Aorta (tissue), 5 donors: ENCODE results near the gene TOB1. TPM values are rescaled to one million over a fixed set of nuclear protein-coding genes. Genes with fewer than 3 reads are reported as not detected.

Source experiments
- ATAC-seq: fragments of 200-7000 bp; cut with Tn5 transposase; one replicate; pipeline ENCODE4 v1.9.1; 2022; ENCODE audit warnings: moderate library complexity; ENCODE audit not compliant: low FRiP score
- DNase-seq, 2 donors: peaks; one replicate each; pipeline ENCODE4 v3.0.0-alpha.2; 2020
- H3K27ac ChIP-seq, 2 donors: one replicate each; pipeline ENCODE4 v1.5.1; 2013; ENCODE audit warnings: low read length in 2 of 2, mild to moderate bottlenecking in 2 of 2, moderate library complexity in 2 of 2, control low read depth in 1 of 2, inconsistent platforms in 1 of 2, low read depth in 1 of 2
- H3K27me3 ChIP-seq, 2 donors: one replicate each; pipeline ENCODE4 v1.6.1; 2013; ENCODE audit warnings: control low read depth in 1 of 2, low read length in 1 of 2, mild to moderate bottlenecking in 1 of 2, moderate library complexity in 1 of 2; ENCODE audit not compliant: insufficient read depth in 2 of 2, control insufficient read depth in 1 of 2
- H3K36me3 ChIP-seq, 2 donors: one replicate each; pipeline ENCODE4 v1.6.1; 2013; ENCODE audit warnings: control low read depth in 1 of 2, low read length in 1 of 2, mild to moderate bottlenecking in 1 of 2; ENCODE audit not compliant: insufficient read depth in 2 of 2, control insufficient read depth in 1 of 2
- H3K4me1 ChIP-seq, 2 donors: one replicate each; pipeline ENCODE4 v1.6.1; 2013; ENCODE audit warnings: low read length in 2 of 2, control low read depth in 1 of 2, mild to moderate bottlenecking in 1 of 2, moderate library complexity in 1 of 2; ENCODE audit not compliant: insufficient read depth in 2 of 2, control insufficient read depth in 1 of 2
- H3K4me3 ChIP-seq, 2 donors: one replicate each; pipeline ENCODE4 v1.5.1; 2013; ENCODE audit warnings: low read length in 2 of 2, control low read depth in 1 of 2, mild to moderate bottlenecking in 1 of 2
- H3K9me3 ChIP-seq: one replicate; pipeline ENCODE4 v1.6.1; 2013; ENCODE audit warnings: mild to moderate bottlenecking, low read length; ENCODE audit not compliant: control insufficient read depth
- WGBS, 2 donors: extraction: QIAGEN DNeasy Blood & Tissue Kit; methylation state at CpG; one replicate each; pipeline ENCODE4 v1.1.7; 2013; 5-methylcytosine and 5-hydroxymethylcytosine counted together
- intact Hi-C, 2 donors: fragments of 100-400 bp; cut with DNase I; formaldehyde crosslinking; loops; one replicate each; pipeline versions ENCODE4 v1.14.2 to v1.15.0; 2022
- polyA plus RNA-seq, 2 donors: library from polyadenylated mRNA; stranded (reverse); fragments of 200-250 nt; gene quantifications; one replicate each; pipeline ENCODE4 v1.2.3, GENCODE V29; 2013
- total RNA-seq, 2 donors: library from RNA; stranded (reverse); fragmentation: NEBNext Ultra II Directional; extraction: Animal tissue kit (Norgen Biotek cat#: 25700); gene quantifications; one replicate each; pipeline ENCODE4 v1.2.1, GENCODE V29; 2021
- donor health status: healthy with polysubstance abuse.
- donor health status: Bipolar disorder and iron deficiency.
- donor health status: DM: no; HTN: no; CAD: no.
- donor health status: DM: no; HTN: no; CAD: no.
- donor health status: DM: yes; HTN: yes; CAD: no.

Gene TOB1
- total and polyA plus RNA-seq, 4 donors = 24.0 to 55.2 (median 40.9) TPM

DNA sequence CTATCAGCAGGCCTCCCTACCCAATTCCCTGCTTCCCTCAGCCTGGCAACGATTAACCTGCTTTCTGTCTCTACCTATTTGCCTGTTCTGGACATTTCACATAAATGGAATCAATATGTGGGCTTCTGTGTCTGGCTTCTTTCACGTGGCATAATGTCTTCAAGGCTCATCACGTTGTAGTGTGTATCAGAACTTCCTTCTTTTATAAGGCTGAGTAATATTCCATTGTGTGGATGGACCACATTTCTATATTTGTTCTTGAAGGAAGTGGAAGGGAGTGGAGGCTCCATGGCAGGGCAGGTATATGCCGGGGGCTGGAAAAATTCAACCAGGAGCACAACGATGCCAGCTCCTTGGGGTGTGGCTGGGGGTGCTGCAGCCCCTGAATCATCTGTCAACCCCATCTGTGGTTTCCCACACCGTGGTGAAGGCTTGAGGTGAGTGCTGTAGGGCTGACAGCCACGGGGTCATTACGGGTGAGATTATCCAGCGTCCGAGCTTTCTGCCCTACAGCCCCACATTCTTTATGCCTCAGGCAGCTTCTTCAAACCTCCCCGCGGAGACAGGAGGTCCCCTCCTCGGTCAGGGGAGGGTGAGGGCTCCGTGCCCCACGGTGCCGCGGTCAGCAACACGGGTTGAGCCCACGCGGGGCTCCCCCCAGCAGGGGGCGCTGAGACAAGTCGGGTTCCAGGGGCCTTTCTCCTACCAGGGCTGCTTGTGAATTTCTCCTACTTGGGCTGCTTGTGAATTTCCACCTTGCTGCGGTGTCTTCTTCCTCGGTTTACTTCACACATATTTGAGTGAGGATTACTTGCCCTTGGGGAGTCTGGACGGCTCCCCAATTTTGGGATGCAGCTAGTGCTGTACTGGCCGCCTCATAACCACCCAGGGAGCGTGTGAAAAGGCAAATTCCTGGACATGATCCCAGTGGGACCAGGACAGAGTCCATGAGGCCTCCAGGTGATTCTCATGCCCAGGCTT is 49.1 kb downstream of the TOB1 start:
- no peak overlapping the region for H3K27ac ChIP-seq
- H3K27me3 ChIP-seq = no peaks in the 10 kb centered on the region
- ATAC-seq (peak; percentile 77), DNase-seq (peak; percentile 63 to 89)
- H3K36me3 ChIP-seq = no peaks in the 10 kb centered on the region
- intact Hi-C loops = loop anchor here in 1 of 2 donors (2.0 kb wide), 1 partner anchor 26 kb away; no protein-coding TSS in a partner anchor
- 30 to 32% methylated on average over 26 to 27 of the region's 27 CpGs for WGBS, 2 donors
- H3K4me3 ChIP-seq = no peak overlapping the region
- H3K9me3 ChIP-seq = peaks cover under 1% of the 10 kb centered on the region
- H3K4me1 ChIP-seq = no peaks in the 10 kb centered on the region

- Histone ChIP-seq H3K36me3 (no peaks in the 10 kb centered on the region), H3K9me3 (no peaks in the 10 kb centered on the region), H3K4me1 (no peaks in the 10 kb centered on the region), H3K27me3 (no peaks in the 10 kb centered on the region), H3K4me3 (no peak overlapping the region), H3K27ac (no peak overlapping the region)
- intact Hi-C loops = loop anchor here in 1 of 2 donors (2.0 kb wide), 1 partner anchor 27 kb away; no protein-coding TSS in a partner anchor
- ATAC-seq (no peak), DNase-seq (no peak)
- WGBS, 2 donors = 87 to 91% methylated on average over 5 of the region's 5 CpGs
Observed at GRCh38 chr17:50816271-50816670, 49.9 kb downstream of the TOB1 start.

DNA sequence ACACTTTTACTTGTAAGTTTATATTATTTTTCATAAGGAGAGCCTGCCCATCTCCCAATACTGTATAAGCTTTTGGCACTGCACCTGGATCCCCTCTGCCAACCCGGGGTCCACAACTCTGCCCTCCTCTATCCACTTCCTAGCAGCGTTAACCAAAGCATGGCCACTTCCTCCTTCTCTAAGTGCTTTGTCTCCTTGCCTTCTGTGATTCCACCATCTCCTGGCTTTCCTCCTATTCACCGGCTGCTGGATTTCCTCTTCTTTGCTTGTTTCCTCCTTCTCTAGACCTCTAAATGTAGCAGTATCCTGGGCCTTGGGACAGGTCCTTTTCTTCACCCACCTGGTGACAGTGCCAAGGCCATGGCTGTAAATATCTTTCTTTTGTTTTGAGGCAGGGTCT is 50.8 kb downstream of the TOB1 start:
- Histone ChIP-seq H3K4me1 (no peaks in the 10 kb centered on the region), H3K27me3 (no peaks in the 10 kb centered on the region), H3K9me3 (no peaks in the 10 kb centered on the region), H3K27ac (no peak overlapping the region), H3K4me3 (no peak overlapping the region), H3K36me3 (no peaks in the 10 kb centered on the region)
- ATAC-seq (no peak), DNase-seq (no peak)
- intact Hi-C loops = no loop called here
- WGBS, 2 donors = 74 to 82% methylated on average over 3 of the region's 3 CpGs

- DNase-seq = no peak
- Histone ChIP-seq H3K4me1 (no peaks in the 10 kb centered on the region), H3K27me3 (no peaks in the 10 kb centered on the region), H3K9me3 (no peaks in the 10 kb centered on the region), H3K36me3 (no peaks in the 10 kb centered on the region), H3K4me3 (no peak overlapping the region), H3K27ac (no peak overlapping the region)
- intact Hi-C loops = no loop called here
- ATAC-seq = no peak
Observed at GRCh38 chr17:50813583-50813982, 52.6 kb downstream of the TOB1 start.

Other genes with a start within 250 kb of the TOB1 start
- gene ABCC3, start 231.5 kb downstream of the TOB1 start, total RNA-seq = 10 to 100 TPM; 25.7 to 54.9 TPM
- gene ABCC3, start 231.5 kb downstream of the TOB1 start, polyA plus RNA-seq = 100 to 1,000 TPM in 1 of 2 donors, 1 to 10 TPM in 1; 9.9 to 145 TPM
- gene ANKRD40, start 158.4 kb downstream of the TOB1 start, total RNA-seq = 10 to 100 TPM; 53.2 to 55.5 TPM
- gene ANKRD40, start 158.4 kb downstream of the TOB1 start, polyA plus RNA-seq = 10 to 100 TPM; 19.1 to 20.5 TPM
- 100 to 1,000 TPM; 123 to 189 TPM for gene LUC7L3, start 146.8 kb downstream of the TOB1 start, total RNA-seq
- 100 to 1,000 TPM; 147 to 852 TPM for gene LUC7L3, start 146.8 kb downstream of the TOB1 start, polyA plus RNA-seq
- not detected for gene ANKRD40CL, start 98.8 kb downstream of the TOB1 start, total RNA-seq
- gene ANKRD40CL, start 98.8 kb downstream of the TOB1 start, polyA plus RNA-seq = 10 to 100 TPM in 1 of 2 donors, under 1 TPM in 1; 0.26 to 23.0 TPM
- under 1 TPM in 1 of 2 donors, not detected in 1; 0.48 TPM for gene WFIKKN2, start 30.8 kb downstream of the TOB1 start, total RNA-seq
- not detected for gene WFIKKN2, start 30.8 kb downstream of the TOB1 start, polyA plus RNA-seq